ENCODE data around the gene ALKBH5.

The ALKBH5 gene
- total RNA-seq: 201 to 208 reads per million in 2 donors

DNA sequence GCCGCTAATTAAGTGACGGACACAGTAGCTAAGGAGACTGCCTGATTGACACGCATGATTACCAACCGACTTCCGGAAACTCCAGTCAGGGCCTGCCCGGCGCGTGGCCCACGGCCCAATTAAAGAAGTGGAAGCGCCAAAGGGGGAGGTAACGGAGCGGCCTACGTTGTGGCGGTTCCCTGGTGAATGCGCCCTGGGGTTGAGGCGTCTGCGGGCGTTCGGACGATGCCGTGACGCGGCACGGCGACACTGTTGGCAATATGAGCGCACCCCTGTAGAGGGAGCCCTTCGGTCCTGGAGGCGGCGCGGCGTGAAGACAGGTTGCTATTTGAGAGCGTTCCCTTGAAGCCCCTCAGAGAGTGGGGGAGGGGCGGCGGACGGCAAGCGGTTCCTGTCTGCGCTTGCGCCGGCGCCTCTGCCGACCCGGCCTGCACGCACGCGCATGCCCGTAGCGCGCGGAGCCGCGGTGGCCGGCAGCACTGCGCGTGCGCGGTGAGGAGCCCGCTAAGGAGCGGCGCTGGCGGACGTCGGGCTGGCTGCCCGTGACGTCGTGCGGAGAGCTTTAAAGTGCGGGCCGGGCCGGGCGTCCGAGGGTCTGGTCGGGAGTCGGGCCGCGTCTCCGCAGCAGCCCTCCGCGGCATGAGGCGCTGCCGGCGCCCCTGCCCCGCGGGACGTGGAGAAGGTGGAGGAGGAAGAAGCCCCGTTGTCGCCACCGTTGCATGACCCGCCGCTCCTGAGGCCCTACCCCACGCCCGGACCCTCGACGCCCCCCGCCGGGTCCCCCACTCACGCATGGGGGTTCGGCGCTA, at the start of gene ALKBH5:
Gene ALKBH5 (plus strand): TSS at position 495 of the 809 bp plus-strand sequence. CDS start 416 bp downstream, outside the sequence.
- DNase-seq: peak; percentile 97

DNA sequence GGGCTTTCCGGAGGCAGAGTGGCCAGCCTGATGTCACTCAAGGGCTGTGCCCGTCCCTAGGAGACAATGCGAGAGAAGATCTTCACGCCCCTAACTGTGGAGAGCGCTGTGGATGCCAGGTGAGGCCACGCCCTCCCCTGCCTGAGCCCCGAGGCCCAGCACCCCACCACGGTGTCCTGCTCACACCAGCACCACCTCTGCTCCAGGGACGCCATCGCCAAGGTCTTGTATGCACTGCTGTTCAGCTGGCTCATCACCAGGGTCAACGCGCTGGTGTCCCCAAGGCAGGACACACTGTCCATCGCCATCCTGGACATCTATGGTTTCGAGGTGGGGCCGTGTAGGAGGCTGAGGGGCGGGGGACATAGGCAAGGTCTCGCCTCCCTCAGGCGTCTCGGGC, 47.3 kb upstream of the ALKBH5 start:
- DNase-seq: no peak

DNA sequence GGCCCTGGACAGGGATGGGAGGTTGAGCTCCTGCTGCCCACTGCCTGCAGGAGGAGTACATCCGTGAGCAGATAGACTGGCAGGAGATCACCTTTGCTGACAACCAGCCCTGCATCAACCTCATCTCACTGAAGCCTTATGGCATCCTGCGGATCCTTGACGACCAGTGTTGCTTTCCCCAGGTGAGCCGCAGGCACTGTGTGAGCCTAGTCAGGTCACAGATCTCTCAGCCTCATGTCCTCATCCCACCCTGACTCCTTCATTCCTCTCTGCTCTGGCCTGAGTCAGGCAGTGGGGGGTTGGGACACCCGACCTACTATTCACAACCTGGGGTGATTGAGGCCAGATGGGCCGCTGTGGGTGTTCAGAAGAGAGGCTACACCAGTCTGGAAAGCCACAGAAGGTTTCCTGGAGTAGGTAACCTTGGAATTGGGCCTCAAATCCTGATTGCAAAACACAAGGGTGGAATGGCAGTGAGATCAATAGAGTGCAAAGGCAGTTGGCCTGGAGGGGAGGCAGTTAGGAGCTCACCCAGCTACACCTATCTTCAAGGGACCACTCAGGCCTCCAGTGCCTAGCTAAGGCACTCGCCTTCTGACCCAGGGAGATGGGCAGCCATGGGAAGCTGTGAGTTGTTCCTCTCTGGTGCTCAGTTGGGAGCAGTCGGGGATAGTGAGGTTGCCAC, 45.4 kb upstream of the ALKBH5 start:
- DNase-seq: no peak

DNA sequence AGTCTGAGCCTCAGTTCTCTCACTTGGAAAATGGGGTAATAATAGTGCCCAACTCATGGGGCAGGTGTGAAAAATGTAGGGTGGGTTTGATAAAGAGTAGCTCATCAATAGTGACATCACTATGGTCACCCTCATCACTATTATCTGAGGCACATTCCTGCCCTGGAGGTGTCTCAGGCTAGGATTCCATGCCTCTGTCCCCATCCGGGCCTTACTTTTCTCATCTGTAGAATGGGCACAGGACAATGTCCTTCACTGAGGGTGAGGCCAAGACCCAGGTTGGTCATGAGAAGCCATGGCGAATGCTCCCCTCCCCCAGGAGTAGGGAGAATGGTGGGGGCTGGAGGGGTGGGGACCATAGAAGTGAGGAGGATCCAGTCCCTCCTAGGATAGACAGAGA, 44.5 kb upstream of the ALKBH5 start:
- no peak for DNase-seq

DNA sequence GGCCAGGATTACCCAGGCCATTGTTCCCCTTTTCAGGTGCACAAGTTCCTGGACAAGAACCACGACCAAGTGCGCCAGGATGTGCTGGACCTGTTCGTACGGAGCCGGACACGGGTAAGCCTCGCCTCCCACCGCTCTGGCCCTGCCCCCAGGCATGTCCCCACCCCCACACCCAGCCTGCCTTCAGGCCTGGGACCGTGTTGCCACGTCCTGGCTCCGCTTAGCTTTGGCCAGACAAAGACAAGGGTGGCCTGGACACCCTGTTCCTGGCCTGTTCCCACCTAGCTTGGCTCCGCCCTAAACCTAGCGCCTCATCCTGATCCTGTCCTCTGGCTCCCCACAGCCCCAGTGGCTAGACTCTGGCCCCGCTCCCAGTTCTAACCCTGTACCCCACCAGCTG, 44.1 kb upstream of the ALKBH5 start:
- DNase-seq: no peak

DNA sequence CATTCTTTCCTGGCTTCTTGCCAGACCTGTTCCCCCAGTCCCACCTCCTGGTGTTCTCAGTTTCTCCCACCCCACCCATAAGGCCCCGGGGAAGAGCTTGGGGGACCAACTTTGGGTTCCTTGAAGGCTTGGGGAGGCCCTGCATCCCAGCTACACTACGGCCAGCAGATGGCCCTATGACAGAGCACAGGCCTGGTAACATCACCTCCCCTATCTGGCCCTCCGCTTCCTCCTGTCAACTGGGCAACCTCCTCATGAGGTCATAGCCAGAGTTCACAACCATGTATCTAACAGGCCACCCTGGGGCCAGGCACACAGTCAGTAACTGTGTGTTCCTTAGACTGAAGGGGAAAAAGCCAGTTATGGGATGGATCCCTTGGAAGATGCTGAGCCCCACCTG, 43.7 kb upstream of the ALKBH5 start:
- no peak for DNase-seq

DNA sequence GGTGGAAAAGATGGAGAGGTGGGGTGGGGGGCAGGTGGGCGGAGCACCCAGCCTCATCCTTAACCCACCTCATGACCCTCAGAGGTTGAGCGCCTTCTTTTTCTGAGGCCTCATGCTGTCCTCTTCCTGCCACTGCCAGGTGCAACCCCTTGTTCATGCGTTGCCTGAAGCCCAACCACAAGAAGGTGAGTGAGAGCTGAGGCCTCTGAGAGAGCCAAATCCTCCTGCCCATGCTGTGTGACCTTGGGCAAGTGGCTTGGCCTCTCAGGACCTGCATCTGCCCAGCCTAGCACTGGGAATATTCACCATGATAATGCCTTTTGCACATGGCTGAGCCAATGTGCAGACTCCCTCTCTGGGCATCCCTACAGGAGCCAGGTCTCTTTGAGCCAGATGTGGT, 43.0 kb upstream of the ALKBH5 start:
- DNase-seq: no peak

DNA sequence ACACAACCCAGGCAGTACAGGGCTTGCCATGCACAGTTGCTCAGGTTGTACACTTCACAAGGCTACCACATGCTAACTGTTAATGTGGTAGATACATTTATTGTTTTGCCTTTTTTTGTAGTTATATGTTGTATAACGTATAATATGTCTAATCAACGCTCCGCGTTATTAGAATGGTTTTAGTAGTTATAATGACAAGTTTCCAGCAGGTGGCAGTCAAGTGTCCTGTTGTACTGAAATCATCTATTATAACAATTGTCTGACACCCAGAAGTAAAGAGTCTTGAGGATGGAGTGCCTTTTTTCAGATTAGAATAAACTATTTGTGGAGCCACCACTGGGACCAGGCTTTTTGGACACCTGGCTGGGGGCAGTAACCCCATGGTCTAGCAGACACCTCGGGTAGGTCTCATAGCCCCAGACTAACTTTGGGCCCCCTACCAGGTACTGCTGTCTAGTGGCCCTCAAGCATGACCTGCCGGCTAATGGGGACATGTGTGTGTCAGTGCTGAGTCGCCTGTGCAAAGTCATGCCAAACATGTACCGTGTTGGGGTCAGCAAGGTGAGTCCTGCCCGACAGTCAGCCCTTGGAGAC, 42.3 kb upstream of the ALKBH5 start:
- peak; percentile 18 for DNase-seq

DNA sequence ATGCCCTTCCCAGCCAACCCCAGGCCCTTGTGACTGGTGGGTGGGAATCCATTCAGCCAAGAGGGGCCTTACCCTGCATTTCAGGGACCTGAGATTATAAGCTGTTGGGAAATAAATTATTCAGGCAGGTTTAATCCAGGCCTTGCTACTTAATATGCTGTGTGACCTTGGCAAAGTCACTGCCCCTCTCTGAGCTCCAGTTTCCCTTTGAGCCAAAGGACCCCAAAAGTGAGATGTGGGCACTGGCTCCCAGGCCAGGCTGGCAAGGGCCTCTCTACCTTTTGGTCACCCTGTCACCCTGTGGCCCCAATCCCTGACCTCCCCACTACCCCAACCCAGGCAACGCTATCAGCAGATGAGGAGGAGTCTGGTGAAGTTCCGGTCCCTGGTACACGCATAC, 41.2 kb upstream of the ALKBH5 start:
- no peak for DNase-seq

DNA sequence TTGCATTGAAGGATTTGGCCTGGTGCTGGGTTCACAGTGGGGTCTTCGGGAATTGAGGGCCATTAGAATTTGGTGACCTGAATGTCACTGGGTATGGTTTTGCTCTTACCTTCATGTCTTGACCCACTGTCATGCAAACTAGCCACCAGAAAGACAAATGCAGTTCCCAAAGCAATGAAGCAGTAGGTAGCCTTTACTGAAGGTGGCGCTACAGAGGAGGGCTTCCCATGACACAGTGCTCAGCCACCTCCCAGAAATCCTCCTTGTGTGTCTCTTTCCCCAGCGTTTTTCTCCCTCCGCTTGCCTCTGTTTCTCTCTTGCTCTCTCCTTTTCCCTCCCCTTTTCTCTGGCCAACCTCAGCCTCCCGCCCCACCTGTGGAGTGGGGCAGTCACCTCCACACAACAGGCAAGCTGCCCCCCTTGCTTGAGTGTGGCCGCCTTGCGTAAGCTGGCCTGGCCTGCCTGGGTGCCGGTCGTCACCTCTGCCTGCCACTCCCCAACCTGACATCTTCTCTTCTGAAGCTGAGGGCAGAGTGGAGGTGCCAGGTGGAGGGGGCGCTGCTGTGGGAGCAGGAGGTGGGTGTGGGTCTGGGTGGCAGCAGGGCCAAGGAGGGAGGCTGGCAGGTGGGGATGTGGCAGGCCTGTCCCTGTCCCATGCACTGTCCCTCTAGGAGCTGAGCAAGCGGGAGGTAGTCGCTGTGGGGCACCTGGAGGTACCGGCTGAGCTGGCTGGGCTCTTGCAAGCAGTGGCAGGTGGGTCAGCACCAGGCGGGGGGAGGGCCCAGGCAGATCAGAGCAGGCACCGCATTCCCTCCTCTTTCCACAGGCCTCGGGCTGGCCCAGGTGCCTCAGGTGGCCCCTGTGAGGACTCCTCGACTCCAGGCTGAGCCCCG, 40.3 kb upstream of the ALKBH5 start:
- no peak for DNase-seq

DNA sequence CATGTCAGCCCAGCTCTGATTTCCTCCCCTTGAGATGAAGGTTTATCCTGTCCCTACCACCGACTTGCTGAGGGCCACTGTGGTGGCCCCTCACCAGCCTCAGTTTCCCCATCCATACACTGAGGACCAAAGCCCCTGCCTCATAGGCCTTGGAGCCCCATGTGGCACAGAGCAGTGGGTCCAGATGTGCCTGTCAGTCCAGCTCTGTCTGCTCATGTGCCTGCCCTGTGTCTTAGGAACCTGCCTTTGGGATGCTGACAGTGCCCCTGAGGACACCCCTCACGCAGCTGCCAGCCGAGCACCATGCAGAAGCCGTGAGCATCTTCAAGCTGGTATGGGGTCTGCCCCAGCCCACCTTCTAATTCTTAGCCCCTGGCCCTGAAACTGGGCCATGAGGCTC, 39.4 kb upstream of the ALKBH5 start:
- DNase-seq: no peak

DNA sequence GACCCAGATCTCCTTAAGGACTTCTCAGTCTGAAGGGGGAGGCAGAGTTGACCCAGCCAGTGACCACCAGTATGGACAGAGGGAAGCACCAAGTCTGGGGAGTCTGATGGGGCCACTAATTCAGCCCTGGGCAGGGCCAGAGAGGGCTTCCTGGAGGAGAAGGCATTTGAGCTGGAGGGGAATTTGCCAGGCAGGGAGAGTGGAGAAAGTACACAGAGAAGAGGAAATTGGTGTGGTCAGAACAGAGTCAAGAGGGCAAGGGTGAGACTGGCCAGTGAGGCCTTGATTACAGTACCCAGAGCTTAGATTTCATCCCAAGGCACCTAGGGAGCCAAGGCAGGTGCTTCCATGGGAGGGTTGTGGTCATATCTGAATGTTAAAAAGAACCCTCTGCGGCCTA, 38.8 kb upstream of the ALKBH5 start:
- DNase-seq: no peak

DNA sequence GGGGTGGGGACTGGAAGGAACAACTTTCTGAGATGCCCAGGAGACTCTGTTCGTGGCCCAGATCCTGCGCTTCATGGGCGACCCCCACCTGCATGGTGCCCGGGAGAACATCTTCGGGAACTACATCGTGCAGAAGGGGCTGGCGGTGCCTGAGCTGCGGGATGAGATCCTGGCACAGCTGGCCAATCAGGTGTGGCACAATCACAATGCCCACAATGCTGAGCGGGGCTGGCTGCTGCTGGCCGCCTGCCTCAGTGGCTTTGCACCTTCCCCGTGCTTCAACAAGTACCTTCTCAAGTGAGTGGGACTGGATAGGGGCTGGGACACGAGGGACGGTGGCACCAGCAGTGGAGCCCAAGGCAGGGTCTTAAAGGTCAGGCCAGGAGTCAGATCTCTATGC, 37.8 kb upstream of the ALKBH5 start:
- no peak for DNase-seq

DNA sequence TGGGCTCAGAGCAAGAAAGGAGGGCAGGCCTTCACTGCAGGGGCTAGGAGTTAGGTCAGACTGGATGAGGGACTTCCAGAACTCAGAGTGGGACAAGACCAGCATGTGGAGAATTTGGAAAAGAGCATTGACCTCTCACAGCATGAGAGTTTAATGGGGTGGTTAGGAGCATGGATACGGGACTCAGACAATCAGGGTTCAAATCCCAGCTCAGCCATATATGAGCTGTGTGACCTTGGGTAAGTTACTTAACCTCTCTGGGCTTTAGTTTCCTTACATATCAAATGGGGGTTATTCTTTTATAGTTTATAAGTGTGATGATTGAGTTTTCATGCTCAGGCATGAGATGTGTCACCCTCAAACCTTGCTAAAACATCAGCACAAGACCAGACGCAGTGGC, 37.4 kb upstream of the ALKBH5 start:
- no peak for DNase-seq

DNA sequence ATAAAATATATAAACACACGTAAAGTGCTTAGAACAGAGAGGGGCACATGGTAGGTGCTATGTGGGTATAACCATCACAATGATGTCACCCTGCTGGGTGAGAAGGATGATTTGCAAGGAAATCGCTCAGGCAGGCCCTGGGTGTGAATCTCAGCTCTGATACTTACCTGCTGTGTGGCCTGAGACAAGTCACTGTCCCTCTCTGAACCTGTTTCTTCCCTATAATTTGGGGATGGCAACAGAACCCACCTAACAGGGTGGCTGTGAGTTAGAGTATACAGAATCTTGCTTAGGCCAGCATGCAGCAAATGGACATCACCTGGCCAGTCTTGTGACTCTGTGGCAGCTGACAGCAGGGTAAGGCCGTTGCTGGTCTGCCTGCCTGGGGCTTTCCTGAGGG, 36.6 kb upstream of the ALKBH5 start:
- no peak for DNase-seq

DNA sequence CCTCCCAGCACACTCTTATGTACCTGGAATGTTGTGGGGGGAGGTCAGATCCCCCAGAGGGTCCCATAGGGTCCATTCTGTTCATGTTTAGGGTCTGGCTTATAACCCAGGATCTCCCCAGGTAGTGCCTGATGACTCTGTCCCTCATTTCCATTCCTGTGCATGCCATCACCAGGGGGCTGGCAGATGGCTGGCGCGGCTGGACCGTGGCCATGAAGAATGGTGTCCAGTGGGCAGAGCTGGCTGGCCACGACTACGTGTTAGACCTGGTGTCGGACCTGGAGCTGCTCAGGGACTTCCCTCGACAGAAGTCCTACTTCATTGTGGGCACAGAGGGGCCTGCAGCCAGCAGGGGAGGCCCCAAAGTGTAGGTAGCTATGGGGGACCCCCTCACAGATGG, 35.0 kb upstream of the ALKBH5 start:
- no peak for DNase-seq

DNA sequence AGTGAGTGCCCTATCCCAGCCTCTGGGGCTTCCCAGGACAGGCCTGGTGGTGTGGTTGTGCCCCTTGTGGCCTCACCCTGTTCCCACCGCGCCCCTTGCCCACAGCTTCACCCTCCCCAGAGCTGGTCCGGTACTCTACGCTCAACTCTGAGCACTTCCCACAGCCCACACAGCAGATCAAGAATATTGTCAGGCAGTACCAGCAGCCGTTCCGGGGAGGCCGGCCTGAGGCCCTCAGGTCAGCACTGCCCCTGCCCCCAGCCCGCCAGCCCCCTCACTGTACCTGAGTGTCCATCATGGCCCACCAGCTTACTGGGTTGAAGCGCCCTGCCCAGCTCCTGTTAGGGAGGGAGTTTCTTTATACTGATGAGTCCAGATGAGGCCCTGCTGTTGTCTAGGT, 32.3 kb upstream of the ALKBH5 start:
- DNase-seq: no peak

DNA sequence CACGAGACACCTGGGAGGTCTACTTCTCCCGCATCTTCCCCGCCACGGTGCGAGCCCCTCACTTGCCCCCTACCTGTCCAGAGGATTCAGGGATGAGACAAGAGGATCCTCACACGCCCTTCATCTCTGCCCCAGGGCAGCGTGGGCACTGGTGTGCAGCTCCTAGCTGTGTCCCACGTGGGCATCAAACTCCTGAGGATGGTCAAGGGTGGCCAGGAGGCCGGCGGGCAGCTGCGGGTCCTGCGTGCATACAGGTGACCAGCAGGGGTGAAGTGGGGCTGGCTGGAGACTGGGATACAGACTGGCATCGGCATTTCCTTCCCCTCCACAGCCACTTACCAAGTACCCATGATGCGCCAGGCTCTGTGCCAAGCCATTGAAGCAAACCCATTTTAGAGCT, 28.4 kb upstream of the ALKBH5 start:
- no peak for DNase-seq

DNA sequence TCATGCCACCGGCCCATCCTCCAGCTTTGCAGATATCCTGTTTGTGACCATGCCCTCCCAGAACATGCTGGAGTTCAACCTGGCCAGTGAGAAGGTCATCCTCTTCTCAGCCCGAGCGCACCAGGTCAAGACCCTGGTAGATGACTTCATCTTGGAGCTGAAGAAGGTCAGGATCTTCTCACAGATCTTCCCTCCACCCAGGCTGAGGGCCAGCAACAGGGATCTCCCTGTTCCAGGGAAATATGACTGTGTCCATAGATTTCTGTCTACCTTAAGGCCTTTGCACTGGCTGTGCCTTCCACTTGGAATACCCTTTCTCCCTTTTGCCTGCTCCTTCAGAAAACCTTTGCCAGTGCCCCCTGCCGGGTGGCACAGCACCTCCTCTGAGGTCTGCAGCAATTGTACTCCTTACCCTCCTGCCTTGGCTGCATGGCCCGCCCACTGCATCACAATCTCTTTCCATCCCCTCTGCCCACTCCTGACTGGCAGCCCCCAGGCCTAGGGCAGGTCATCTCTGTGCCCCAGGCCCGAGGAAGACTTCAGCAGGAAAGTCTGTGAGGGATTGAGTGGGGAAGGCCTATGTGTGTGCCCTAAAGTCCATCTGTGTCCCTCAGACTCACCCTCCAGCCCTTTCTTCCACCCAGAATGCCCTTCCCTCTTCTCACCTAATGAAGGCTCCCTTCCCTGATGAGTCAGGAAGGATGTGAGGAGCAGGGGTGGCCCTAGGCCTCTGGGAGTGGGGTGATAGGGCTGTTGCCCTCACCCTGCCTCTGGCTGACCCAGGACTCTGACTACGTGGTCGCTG, 27.3 kb upstream of the ALKBH5 start:
- DNase-seq: no peak

DNA sequence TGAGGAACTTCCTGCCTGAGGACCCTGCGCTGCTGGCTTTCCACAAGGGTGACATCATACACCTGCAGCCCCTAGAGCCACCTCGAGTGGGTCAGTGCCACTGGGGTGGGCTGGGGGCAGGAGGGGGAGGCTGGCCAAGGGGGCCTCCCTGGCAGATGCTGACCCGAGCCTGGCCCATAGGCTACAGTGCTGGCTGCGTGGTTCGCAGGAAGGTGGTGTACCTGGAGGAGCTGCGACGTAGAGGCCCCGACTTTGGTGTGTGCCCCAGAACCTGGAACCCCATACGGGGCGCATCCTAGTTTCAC, 26.7 kb upstream of the ALKBH5 start:
- DNase-seq: no peak

DNA sequence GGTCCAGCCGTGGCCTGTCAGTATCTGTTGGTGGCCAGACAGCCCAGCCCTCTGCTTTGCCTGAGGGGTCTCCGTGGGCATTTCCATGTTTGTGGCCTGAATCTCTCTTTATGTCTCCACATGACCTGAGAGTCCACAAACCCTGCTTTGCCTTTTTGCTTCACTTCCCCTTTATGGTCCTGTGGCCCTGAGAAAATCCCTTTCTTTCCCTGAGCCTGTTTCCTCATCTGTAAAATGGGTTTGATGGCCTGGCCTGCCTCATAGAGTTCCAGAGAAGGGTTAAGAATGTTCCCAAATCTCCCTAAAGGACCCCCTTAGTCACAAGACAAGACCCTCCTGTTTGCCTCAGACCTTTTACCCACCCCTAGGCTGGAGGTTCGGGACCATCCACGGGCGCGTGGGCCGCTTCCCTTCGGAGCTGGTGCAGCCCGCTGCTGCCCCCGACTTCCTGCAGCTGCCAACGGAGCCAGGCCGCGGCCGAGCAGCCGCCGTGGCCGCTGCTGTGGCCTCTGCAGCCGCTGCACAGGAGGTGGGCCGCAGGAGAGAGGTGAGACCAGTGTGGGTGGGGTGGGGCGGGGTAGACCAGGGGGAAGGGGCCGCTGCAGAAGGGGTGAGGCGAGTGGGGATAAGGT, 26.2 kb upstream of the ALKBH5 start:
- no peak for DNase-seq

All from T-helper 9 cell (primary cell).